Stomach (tissue), 4 donors: ENCODE data around the gene TPRG1.

Source experiments
- EP300 ChIP-seq: sonication (generic); formaldehyde crosslinking; IDR thresholded peaks from one replicate; pipeline ENCODE4 v1.6.1; 2017; ENCODE audit warnings: antibody characterized with exemption
- TF ChIP-seq, protein P1 (sequence below), 7 experiments: fragments of 450-650 bp in 4 of 7; fragments of 200-600 bp in 3 of 7; sonication (generic) in 3 of 7; IDR thresholded peaks; one replicate each; pipeline ENCODE4 v1.5.1; 2016 to 2019; ENCODE audit warnings: antibody characterized with exemption in 7 of 7, control low read depth in 2 of 7, mild to moderate bottlenecking in 1 of 7

DNA sequence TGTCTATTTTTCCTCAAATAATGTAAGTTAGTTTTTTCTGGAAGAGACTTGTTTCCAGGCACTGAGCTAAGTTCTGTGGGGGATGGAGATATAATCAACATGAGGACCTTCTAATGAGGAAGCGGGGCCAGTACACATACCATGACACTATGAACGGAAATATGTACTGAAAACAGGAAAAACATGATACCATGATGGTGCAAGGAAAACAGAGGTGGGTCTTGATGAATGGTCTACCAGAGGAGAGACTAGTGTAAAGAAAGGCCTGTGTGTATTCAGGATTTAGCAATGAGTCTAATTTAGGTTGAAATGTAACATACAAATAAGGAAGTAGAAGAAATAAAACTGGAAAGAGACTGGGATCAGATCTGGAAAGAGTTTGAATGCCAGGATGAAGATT lies 38.9 kb upstream of the TPRG1 start:
- TF ChIP-seq, protein P1, sequence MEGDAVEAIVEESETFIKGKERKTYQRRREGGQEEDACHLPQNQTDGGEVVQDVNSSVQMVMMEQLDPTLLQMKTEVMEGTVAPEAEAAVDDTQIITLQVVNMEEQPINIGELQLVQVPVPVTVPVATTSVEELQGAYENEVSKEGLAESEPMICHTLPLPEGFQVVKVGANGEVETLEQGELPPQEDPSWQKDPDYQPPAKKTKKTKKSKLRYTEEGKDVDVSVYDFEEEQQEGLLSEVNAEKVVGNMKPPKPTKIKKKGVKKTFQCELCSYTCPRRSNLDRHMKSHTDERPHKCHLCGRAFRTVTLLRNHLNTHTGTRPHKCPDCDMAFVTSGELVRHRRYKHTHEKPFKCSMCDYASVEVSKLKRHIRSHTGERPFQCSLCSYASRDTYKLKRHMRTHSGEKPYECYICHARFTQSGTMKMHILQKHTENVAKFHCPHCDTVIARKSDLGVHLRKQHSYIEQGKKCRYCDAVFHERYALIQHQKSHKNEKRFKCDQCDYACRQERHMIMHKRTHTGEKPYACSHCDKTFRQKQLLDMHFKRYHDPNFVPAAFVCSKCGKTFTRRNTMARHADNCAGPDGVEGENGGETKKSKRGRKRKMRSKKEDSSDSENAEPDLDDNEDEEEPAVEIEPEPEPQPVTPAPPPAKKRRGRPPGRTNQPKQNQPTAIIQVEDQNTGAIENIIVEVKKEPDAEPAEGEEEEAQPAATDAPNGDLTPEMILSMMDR (IDR thresholded peaks at IDR 0.05), result no peak
- no peak for TF ChIP-seq EP300
